ENCODE results near the gene SLAIN1.

The SLAIN1 gene

DNA sequence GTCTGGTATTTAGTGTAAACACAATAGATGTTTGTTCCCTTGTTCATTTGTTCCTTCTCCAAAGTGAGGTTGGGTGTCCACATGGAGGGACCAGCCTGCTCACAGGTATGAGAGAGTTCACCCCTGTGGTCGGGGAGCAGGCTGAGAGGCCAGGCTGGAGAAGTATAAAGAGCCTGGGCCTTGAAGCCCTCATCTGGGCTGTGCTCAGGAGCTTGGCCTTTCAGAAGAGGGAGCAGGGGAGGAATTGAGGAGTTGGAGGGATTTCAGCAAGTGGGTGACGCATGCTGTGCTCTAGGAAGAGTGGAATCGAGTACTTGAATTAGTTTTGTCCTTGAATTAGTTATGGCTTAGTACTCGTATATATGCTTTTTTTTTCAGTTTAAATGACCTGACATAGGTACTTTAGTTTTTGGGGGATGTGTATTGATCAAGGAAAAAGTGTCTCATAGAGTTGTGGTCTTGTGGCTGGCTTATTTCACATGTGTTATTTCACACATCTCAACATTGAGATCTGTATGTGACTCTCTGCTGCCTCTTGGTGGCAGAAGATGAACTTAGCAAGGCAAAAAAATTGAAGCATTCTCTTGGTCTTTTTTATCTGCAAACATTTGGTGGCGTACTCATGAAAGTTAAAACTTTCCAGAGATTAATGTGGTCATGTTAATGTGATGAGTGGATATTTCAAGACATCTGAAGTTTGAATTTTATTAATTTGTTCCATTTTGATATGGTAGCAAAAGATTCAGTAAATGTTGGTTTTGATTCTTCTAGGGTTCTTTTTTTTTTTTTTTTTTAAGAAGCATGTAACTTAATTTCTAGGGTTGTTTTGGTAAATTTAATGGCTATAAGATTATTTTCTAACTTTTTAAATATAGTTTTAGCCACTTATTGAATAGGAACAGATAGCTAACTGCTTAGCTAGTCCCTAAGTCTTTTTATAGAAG, 54.3 kb downstream of the SLAIN1 start:
- peak; percentile 46 for DNase-seq (ENCODE audit: low spot score)

GRCh38 chr13:77752512-77753069, 55.1 kb downstream of the SLAIN1 start:
- no peak for DNase-seq (ENCODE audit: low spot score)

DNA sequence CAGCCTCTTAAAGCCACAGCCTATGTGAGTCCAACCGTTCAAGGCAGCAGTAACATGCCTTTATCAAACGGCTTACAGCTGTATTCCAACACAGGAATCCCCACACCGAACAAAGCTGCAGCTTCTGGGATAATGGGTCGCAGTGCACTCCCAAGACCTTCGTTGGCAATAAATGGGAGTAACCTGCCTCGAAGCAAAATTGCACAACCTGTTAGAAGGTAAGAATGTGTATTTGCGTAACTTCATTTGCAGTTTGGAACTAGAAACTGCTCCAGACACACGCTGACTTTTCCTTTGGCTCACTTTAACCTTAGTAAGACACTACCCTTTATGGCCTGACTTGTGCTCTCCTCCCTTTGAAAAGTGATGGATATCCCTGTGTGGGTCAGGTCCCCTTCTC, 63.4 kb downstream of the SLAIN1 start:
- DNase-seq (ENCODE audit: low spot score): no peak

DNA sequence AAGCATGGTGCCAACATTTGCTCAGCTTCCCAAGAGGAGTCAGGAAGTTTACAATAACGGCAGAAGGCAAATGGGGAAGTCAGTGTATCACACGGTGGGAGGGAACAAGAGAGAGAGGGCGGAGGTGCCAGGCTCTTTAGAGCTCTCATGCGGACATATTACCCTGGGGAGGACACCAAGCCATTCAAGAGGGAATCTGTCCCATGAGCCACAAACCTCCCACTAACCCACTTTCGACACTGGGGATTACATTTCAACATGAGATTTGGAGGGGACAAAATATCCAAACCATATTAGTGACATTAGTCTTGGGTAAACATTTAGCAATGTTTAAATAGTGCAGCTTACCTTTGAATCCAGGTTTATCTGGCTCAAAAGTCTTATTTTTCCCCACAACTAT, 69.9 kb downstream of the SLAIN1 start:
- DNase-seq (ENCODE audit: low spot score): no peak

- DNase-seq (ENCODE audit: low spot score): no peak
Measured at GRCh38 chr13:77774181-77774580, 76.7 kb downstream of the SLAIN1 start.

DNA sequence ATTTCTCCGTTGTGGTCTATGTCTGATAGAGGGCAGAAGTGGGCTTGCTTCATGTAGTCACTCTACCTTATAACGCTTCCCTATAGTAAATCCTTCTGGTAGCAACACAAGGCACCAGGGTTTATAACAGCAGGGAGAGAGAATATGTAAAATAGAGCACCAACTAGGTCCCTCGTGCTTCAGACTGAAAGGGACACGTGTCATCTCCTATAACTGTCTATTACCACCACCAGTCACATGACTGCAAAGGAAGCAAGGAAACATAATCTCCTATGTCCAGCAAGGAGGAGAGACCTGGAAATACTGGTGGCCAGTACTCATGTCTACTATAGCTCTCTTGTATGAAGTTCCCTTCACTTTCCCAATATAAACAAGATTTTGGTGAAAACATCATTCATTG, 79.2 kb downstream of the SLAIN1 start:
- no peak for DNase-seq (ENCODE audit: low spot score)

DNA sequence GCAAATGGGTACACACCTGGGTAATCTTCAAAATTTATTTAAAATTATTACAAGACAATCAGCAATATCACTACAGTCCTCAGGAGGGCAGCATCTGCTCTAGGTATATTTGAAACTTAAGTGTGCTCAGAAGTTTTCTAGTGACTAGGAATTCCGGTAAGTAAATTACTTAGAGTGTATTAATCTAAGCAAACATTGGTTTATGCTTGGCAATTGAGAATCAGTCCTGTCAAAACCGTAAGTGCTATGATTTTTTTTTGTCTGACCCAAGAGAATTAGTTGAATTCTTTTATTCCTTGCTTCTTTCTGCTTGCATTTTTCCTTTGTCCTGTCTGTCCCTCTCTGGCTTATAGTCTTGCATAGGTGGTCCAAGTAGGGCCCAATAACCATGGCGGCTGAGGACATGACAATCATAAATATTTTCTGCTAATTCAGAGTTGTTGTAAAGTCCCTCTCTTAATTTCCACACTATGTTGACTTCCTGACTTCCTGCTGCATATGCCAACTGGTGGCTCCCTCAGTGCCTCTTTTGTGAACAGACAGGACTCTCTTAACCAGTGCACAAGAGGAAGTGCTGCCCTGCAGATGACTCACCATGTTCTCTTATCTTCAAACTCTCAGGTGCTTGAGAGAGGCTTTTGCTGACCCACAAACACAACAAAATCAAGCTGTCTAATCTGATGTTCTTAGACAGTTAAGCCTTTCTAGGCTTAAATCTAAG, 82.2 kb downstream of the SLAIN1 start:
- DNase-seq (ENCODE audit: low spot score): peak; percentile 7

- no peak for DNase-seq (ENCODE audit: low spot score)
Measured at GRCh38 chr13:77781808-77782207, 84.3 kb downstream of the SLAIN1 start.

DNA sequence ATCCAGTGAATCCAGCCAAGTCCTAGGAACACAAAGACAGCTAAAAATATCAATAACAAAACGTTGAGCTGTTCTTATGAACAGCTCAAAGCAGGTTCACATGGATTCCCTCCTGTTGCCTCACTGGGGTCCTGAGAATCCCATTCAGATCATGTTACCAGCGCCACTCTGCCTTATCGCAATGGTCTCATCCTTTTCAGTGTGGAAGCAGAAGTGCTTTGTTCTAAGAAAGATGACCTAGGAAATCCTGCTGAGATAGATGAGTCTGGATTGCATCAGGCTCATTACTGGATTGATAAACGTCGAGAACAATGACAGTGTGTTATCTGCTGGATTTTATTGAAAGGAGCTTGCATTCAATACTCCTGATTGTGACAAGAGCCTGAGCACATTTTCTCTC, 87.0 kb downstream of the SLAIN1 start:
- DNase-seq (ENCODE audit: low spot score): no peak

DNA sequence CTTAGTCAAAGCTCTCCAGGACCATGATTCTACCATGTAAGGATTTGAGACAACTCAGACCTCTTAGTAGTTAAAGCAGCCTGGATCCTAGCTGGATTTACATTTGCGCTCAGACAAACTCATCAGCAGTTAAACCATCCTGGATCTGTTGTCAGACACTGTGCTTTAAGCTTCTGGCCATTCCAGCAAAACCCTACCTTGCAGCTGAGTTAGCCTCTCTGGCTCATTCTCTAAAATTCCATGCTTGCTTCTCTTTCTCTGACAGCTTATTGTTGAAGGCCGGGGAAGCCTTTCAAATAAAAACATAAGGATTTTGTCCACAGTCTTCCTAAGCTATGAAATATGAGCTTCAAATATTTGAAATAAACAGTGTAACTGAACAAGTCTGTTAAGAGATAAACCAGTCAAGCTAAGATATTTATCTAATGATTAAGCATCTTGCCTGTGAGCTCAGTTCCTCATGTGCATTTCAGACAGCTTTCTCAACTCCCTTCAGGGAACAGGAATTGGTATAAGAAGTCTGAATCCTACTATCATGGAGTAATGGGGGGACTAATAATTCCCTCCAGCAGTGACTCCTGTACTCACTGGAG, 89.3 kb downstream of the SLAIN1 start:
- DNase-seq (ENCODE audit: low spot score): no peak

GRCh38 chr13:77789376-77789775, 91.9 kb downstream of the SLAIN1 start:
- DNase-seq (ENCODE audit: low spot score): no peak

GRCh38 chr13:77800219-77800618, 102.7 kb downstream of the SLAIN1 start:
- DNase-seq (ENCODE audit: low spot score): no peak

DNA sequence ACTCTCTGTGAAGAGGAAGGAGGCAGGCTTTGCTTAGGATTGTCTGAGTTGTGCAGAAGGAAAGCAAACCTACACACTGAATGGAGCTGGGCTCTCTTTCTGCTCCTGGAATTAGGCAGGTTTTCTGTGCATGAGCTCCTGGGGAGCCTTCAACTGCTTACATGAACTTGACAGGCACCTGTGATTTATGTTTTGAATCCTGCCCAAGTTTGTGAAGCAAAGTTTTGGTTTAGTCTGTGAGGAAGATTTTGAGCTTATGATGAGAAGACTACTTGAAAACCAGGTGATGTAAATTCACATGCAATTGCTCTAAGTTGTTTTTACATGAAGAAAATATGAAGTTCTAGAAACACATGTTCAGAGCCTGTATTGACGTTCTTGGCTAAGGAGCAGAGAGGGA, 109.0 kb downstream of the SLAIN1 start:
- no peak for DNase-seq (ENCODE audit: low spot score)

GRCh38 chr13:77807431-77808135, 110.1 kb downstream of the SLAIN1 start:
- no peak for DNase-seq (ENCODE audit: low spot score)

GRCh38 chr13:77810430-77810829, 112.9 kb downstream of the SLAIN1 start:
- DNase-seq (ENCODE audit: low spot score): no peak

- no peak for DNase-seq (ENCODE audit: low spot score)
Measured at GRCh38 chr13:77810878-77811277, 113.4 kb downstream of the SLAIN1 start.

DNA sequence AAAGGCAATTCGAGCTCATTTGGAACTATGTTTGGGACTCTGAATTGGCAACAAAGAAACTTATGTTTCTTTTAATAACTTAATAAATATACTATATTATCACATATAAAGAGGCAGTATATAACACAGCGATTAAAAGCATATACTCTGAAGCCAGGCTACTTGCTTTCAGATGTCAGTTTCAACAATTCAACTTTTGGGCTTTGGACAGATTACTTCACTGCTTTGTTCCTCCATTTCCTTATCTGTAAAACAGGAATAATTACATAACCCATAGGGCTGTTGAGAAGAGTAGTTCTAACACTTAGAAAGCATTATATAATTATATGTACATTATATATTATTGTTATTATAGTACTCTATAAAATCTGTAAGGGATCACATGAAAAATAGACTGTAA, 113.9 kb downstream of the SLAIN1 start:
- DNase-seq (ENCODE audit: low spot score): no peak

- DNase-seq (ENCODE audit: low spot score): no peak
Measured at GRCh38 chr13:77811981-77812380, 114.5 kb downstream of the SLAIN1 start.
